Gastrocnemius medialis (tissue), 4 donors: Measurements from ENCODE around the gene FOXL2NB. TPM values are rescaled to one million over a fixed set of nuclear protein-coding genes. Genes with fewer than 3 reads are reported as not detected.

Experiments used
- ATAC-seq, 2 donors: fragments of 150-250 bp; one replicate each; pipeline ENCODE4 v1.9.1; 2016
- DNase-seq, 2 donors: peaks; one replicate each; pipeline ENCODE4 v3.0.0-alpha.2; 2019
- H3K27ac ChIP-seq, 4 donors: fragments of 200-600 bp; sonication (generic); 1 replicate in 1 of 4; 2 replicates in 3 of 4; pipeline ENCODE4 v1.5.1; 2016 to 2018; ENCODE audit warnings: mild to moderate bottlenecking in 2 of 4, moderate library complexity in 1 of 4
- H3K27me3 ChIP-seq, 3 donors: fragments of 200-600 bp; sonication (generic) in 2 of 3; 1 replicate in 1 of 3; 2 replicates in 2 of 3; pipeline versions ENCODE4 v1.5.1 to v1.6.0; 2016 to 2019; ENCODE audit warnings: mild to moderate bottlenecking in 1 of 3, moderate library complexity in 1 of 3
- H3K36me3 ChIP-seq, 2 donors: fragments of 200-600 bp; sonication (generic) in 1 of 2; one replicate each; pipeline ENCODE4 v1.5.1; 2017 to 2018
- H3K4me1 ChIP-seq, 2 donors: fragments of 200-600 bp; sonication (generic) in 1 of 2; one replicate each; pipeline ENCODE4 v1.5.1; 2016 to 2017; ENCODE audit warnings: mild to moderate bottlenecking in 2 of 2
- H3K4me3 ChIP-seq, 4 donors: fragments of 200-600 bp; sonication (generic) in 3 of 4; 1 replicate in 1 of 4; 2 replicates in 3 of 4; pipeline ENCODE4 v1.5.1; 2016 to 2019; ENCODE audit warnings: mild to moderate bottlenecking in 2 of 4
- H3K9me3 ChIP-seq, 3 donors: fragments of 200-600 bp; sonication (generic) in 2 of 3; 1 replicate in 1 of 3; 2 replicates in 2 of 3; pipeline ENCODE4 v1.5.1; 2016 to 2019
- POLR2A ChIP-seq, 2 donors: fragments of 450-650 bp; IDR thresholded peaks; one replicate each; pipeline ENCODE4 v1.6.1; 2017; ENCODE audit warnings: antibody characterized with exemption in 2 of 2, mild to moderate bottlenecking in 2 of 2, moderate library complexity in 2 of 2
- in situ Hi-C, 4 donors: fragments of 200-750 bp; cut with MboI; loops; one replicate each; pipeline versions ENCODE4 v1.15.0 to v1.8.0; 2017; ENCODE audit warnings: low sequenced_read_pairs in 4 of 4
- intact Hi-C: fragments of 100-400 bp; cut with DNase I; formaldehyde crosslinking; loops from one replicate; pipeline ENCODE4 v1.15.1; 2023; ENCODE audit warnings: low total_unique reads
- total RNA-seq, 4 donors: library from RNA; depleted of rRNA; stranded (reverse); fragments of >200 nt; gene quantifications; one replicate each; pipeline versions ENCODE4 v1.1.0 to v1.2.3, GENCODE V29; 2016
- TF ChIP-seq, protein P1 (sequence below), 5 experiments: fragments of 450-650 bp in 3 of 5; fragments of 200-600 bp in 2 of 5; sonication (generic) in 2 of 5; IDR thresholded peaks in 4 of 5; conservative IDR thresholded peaks in 1 of 5; 1 replicate in 4 of 5; 2 replicates in 1 of 5; pipeline ENCODE4 v1.5.1; 2016 to 2019; ENCODE audit warnings: antibody characterized with exemption in 5 of 5, mild to moderate bottlenecking in 3 of 5, moderate library complexity in 3 of 5

FOXL2NB gene
- total RNA-seq, 4 donors from 2014 or later: not detected

DNA sequence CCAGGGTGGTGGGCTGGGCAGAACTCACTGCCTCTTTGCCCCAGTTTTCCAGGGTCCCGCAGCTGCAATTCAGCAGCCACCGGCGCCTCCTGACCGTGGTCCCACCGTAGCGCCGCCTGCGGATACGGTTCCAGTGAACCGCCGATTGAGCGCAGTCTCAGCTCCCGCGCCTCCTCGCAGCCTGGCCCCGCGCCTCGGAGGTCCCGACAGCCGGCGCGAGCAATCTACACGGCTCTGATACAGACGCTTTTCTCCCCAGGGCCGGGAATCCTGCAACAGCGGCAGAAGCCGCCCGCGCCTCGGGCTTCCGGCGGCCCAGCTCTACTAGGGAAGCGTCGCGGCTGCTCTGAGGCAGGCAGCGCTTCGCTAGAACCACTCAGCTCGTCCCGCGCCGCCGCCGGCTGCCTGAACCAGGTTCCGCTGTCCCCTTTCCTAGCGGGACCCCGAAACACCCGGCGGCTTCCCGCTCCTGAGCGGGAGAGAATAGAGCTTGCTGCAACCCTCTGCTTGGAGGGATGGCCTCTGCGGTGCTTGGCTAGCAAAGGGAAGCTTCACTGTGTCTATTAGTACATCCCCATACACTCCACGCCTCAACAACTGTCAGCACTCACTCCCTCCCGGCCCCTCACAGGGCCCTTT, 3.1 kb downstream of the FOXL2NB start:
- Histone ChIP-seq H3K27ac (no peak overlapping the region), H3K36me3 (no peaks in the 10 kb centered on the region), H3K4me1 (peaks cover 11 to 22% of the 10 kb centered on the region in 2 donors), H3K9me3 (no peaks in the 10 kb centered on the region), H3K4me3 (peak overlapping the region; percentile 40 to 62 (median 42)), H3K27me3 (peaks cover 76 to 84% (median 78%) of the 10 kb centered on the region in 3 donors)
- in situ Hi-C loops (no loop called here), intact Hi-C loops (loop anchor here (5.0 kb wide), 1 partner anchor 377 kb away; no protein-coding TSS in a partner anchor)
- no peak for TF ChIP-seq POLR2A (IDR thresholded peaks at IDR 0.05)
- TF ChIP-seq, protein P1, sequence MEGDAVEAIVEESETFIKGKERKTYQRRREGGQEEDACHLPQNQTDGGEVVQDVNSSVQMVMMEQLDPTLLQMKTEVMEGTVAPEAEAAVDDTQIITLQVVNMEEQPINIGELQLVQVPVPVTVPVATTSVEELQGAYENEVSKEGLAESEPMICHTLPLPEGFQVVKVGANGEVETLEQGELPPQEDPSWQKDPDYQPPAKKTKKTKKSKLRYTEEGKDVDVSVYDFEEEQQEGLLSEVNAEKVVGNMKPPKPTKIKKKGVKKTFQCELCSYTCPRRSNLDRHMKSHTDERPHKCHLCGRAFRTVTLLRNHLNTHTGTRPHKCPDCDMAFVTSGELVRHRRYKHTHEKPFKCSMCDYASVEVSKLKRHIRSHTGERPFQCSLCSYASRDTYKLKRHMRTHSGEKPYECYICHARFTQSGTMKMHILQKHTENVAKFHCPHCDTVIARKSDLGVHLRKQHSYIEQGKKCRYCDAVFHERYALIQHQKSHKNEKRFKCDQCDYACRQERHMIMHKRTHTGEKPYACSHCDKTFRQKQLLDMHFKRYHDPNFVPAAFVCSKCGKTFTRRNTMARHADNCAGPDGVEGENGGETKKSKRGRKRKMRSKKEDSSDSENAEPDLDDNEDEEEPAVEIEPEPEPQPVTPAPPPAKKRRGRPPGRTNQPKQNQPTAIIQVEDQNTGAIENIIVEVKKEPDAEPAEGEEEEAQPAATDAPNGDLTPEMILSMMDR (IDR thresholded peaks at IDR 0.05 in 4 of 5, conservative IDR thresholded peaks at IDR 0.05 in 1 of 5): no peak
- ATAC-seq (peak; percentile 10 to 22), DNase-seq (no peak)

DNA sequence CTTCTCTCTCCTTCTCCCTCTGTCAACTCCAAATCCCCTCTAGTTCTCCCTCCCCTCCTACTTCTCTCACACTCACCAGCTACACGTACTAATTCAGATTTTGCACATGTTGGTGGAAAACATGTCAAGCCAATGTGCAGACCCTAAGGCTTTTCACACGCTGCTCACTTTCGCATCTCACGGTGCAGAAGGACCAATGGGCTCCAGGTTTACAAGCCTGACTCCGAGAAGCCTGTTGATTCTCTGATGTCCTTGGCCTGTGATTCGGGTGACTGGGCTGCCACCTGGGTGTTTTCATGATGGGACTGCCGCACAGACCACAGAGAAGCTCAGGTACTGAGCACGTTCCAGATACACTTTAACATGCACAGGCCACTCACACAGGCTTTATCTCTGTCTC, 3.7 kb downstream of the FOXL2NB start:
- DNase-seq (no peak), ATAC-seq (no peak)
- no peaks in the 10 kb centered on the region for H3K9me3 ChIP-seq
- intact Hi-C loops (loop anchor here (5.0 kb wide), 1 partner anchor 377 kb away; no protein-coding TSS in a partner anchor), in situ Hi-C loops (no loop called here)
- no peak overlapping the region for H3K27ac ChIP-seq
- H3K4me1 ChIP-seq: peaks cover 10 to 19% of the 10 kb centered on the region in 2 donors
- peaks cover 74 to 80% (median 78%) of the 10 kb centered on the region in 3 donors for H3K27me3 ChIP-seq
- peak overlapping the region in 1 of 4 donors; percentile 62 for H3K4me3 ChIP-seq
- TF ChIP-seq, protein P1 (IDR thresholded peaks at IDR 0.05 in 4 of 5, conservative IDR thresholded peaks at IDR 0.05 in 1 of 5): no peak
- TF ChIP-seq POLR2A (IDR thresholded peaks at IDR 0.05): no peak
- no peaks in the 10 kb centered on the region for H3K36me3 ChIP-seq

DNA sequence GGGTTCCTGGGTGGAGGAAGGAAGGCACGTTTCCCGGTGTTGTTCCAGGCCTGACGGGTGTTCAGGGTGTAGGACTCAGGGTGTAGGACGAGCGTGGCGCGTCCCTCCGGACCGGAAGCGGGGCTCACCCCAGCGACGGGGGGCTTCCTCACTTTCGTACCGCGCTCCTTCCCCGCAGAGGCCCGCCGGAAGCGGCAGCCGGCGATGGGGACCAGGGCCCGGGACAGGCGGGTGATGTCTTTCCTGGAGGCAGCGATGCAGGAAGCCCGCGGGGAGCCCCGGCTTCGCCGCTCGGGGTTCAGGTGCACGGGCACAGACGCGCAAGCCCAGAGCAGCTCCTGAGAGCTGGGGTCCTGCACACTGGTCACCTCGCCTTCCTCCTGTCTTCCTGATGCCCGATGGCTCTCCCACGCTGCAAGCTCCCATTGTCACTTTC, 13.4 kb downstream of the FOXL2NB start:
- H3K36me3 ChIP-seq: no peaks in the 10 kb centered on the region
- in situ Hi-C loops: no loop called here
- intact Hi-C loops: no loop called here
- H3K4me3 ChIP-seq: no peak overlapping the region
- DNase-seq (no peak), ATAC-seq (no peak)
- TF ChIP-seq POLR2A (IDR thresholded peaks at IDR 0.05): no peak
- TF ChIP-seq, protein P1 (IDR thresholded peaks at IDR 0.05 in 4 of 5, conservative IDR thresholded peaks at IDR 0.05 in 1 of 5): no peak
- peaks cover 24 to 55% (median 29%) of the 10 kb centered on the region in 3 donors for H3K27me3 ChIP-seq
- peaks cover 0 to 3% (median 0%) of the 10 kb centered on the region in 3 donors for H3K9me3 ChIP-seq
- H3K4me1 ChIP-seq: no peaks in the 10 kb centered on the region
- H3K27ac ChIP-seq: no peak overlapping the region

DNA sequence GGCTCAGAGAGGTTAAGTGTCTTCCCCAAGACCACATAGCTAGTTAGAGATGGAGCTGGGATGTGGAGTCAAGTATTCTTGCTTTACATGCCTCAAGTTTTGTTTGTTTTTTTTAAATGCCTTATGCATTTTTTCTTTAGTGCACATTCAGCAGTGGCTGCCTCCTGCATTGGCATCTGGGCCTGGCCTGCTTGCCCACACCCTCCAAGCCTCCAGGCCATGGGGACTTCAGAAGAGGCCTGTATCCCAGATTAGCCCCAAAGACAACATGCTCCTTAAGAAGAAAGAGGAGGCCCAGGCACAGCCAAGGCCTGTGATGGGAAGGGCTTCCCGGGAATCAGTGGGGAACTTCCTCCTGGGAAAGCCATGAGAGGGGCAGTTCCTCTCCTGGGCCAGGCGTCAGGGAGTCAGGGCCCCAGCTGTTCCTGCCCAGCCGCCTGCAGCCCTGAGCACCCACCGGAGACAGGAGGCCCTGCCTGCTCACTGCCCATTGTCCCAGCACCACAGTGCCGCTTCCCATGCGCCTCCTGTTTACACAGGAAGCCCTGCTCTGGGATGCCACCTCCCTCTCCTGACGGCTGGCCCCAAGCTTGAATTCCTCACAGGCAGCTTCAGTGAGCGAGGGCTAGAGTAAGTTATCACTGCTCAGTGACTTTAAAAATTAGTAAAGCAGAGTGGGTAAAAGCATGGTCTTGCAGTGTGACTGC, 16.0 kb downstream of the FOXL2NB start:
- TF ChIP-seq POLR2A (IDR thresholded peaks at IDR 0.05): no peak
- TF ChIP-seq, protein P1 (IDR thresholded peaks at IDR 0.05 in 4 of 5, conservative IDR thresholded peaks at IDR 0.05 in 1 of 5): no peak
- in situ Hi-C loops: no loop called here

More for the DNA sequence above, 16.0 kb downstream of the FOXL2NB start:
- Histone ChIP-seq H3K36me3 (no peaks in the 10 kb centered on the region), H3K4me3 (no peak overlapping the region), H3K27me3 (peaks cover 22 to 46% (median 29%) of the 10 kb centered on the region in 3 donors), H3K4me1 (no peaks in the 10 kb centered on the region), H3K9me3 (peaks cover 0 to 3% (median 0%) of the 10 kb centered on the region in 3 donors), H3K27ac (no peak overlapping the region)
- DNase-seq (no peak), ATAC-seq (no peak)
- intact Hi-C loops: no loop called here
